NCI-H1092 treated with DMSO at 0.1 percent for 48 hours (cell line): ENCODE data around the gene NRXN3.

Source experiments
- DNase-seq: peaks from one replicate; lab custom pipeline; 2025; lab: John Stamatoyannopoulos, UW

The NRXN3 gene

DNA sequence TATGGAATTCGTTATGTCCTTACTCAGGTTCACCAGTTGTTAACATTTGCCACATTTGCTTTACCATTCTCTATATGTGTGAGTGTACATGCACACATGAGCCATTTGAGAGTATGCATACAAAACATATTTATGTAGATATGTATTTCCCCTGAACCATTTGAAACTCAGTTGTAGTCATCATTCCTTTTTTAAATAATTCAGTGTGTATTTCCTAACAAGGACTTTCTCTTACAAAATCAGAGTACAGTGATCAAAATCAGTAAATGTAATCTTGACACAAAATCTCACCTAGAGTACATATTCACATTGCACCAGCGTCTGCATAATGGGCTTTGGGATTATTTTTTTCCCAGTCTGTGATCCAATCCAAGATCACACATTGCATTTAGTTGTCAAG is 1656.2 kb downstream of the NRXN3 start:
- DNase-seq: no peak

DNA sequence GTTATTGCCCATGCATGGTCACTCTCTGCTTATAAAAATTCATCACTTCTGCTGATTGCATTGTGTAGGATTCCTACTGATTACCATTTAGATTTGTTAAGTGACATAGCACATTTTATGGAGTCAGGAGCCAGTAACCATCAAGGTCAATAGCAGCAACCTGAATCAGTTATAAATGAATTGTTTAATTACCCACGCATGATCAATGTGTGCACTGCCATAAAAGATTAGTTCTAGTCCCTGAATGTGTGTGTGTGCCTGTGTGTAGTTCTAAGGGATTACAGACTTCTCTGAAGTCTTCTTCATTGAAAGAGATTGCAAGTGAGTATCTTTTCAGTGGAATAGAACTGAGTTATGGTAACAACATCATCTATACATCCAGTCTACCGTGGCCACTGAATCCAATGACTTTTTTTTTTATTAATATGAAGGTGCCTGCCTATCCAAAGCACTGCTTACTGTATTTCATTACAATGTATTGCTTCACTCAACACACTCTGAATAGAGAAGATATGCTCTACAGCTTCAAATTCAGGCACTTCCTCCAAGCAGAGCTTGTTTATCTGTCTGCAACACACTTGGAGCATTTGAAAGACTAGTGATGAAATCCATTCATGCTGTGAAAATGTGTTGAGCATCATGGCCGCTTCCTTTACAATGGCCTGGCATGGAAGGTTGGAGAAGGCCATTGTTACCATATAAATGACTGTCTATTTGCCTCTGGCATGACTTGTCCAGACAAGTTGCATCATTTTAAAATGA is 1659.4 kb downstream of the NRXN3 start:
- no peak for DNase-seq

- DNase-seq: no peak
Observed at GRCh38 chr14:79831195-79831892, 1661.2 kb downstream of the NRXN3 start.

DNA sequence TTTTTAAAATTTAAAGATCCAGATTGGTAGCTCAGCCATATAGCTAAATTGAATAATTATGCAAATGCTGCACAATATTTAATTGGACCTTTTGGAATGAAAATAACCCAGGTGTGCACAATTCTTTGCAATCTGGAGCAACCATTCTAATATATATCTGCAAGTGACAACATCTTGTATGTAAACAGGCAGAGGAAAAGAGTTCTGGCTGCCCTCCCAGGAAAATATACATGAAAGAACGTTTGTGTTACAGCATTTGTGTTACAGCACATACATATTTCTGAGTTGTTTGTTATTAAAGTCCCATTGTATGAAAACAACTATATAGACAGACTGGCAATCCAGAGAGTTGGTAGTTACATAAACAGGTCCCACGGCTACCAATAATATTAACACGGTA is 1663.6 kb downstream of the NRXN3 start:
- no peak for DNase-seq

DNA sequence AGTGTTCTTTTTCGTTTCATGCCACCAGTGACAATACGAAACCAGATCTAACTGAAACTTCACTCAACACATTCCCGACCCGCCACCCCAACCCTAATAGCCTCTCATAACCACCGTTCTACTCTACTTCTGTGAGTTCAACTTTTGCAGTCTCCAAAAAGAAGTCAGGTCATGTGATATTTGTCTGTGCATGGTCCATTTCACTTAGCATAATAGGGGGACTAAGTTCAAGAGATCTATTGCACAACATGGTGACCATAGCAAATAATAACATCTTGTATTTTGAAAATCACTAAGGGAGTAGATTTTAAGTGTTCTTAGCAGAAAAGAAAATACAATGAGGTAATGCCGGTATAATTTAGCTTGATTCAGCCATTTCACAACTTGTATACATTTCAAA is 1664.7 kb downstream of the NRXN3 start:
- DNase-seq: no peak

DNA sequence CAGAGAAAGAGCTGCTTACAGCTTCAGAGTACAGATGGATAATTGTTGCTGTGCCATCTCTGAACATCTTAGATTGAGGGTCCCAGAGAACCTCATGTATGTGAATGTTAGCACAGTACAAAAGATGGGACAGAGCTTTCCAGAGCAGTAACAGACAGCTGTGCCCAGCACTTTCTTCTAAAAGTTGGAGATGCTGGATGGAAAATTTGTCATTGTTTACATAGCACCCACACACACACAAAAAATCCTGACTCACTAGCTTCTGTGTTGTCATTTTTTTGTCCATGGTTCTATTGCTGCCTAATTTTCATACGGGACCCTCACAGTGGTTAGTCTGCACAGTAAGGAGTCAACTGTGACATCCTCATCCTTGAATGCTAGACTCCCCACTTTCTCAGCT is 1666.4 kb downstream of the NRXN3 start:
- no peak for DNase-seq

DNA sequence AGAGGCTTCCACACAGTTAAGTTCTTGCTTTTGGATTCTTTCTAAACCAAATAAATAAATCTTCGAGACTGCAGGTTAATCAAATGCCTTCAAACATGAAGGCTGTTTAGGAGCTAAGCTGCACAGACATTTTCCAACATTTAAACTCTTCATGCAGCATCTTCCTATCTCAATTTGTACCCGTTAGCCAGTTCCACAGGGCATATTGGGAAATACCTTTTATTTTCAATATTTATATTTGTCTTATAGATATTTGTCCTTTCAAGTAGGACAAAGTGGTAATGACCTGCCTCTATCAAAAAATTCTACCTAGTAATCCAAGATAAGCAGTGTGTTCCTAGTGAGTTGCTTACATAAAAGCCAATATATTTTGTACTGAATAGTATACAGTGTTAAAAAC is 1667.5 kb downstream of the NRXN3 start:
- no peak for DNase-seq

- DNase-seq: no peak
Observed at GRCh38 chr14:79840103-79840502, 1669.9 kb downstream of the NRXN3 start.

DNA sequence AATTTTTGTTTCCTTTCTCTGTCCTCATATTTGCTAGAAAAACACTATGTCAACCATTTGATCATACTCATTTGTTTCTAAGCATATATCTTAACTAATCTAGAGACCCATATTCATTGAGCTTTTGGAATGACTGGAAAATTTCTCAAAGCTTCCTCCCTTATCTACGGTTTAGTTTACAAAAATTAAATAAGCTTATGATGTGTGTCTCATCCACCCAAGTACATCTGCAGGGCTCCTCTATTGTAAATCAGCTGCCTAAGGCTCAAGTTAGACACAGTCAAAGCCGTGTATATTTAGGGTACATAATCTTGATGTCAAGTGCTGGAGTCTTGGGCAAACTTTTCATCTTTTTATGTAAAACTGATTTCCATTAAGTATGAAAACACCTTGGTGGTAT is 1670.7 kb downstream of the NRXN3 start:
- DNase-seq: no peak

GRCh38 chr14:79841433-79841832 is 1671.3 kb downstream of the NRXN3 start:
- DNase-seq: no peak

DNA sequence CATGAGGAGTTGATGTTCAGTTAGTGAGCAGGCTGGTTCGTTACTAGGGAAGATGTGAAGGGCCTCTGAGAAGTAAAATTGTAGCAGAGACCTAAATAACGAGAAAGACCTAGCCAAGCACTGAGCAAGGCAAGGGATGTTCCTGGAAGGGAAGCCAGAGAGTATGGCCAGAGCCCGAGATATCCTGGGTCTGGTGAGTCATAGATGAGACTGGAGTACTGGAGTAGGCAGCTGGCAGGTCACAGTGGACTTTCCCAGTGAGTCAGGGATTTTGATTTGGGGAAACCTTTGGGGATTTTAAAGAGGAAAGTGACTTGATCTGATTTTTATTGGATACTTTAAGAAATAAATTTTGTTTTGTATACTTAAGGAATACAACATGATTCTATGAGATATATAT is 1672.1 kb downstream of the NRXN3 start:
- DNase-seq: no peak

- no peak for DNase-seq
Observed at GRCh38 chr14:79852950-79853744, 1683.0 kb downstream of the NRXN3 start.

GRCh38 chr14:79855789-79856188 is 1685.6 kb downstream of the NRXN3 start:
- DNase-seq: no peak

GRCh38 chr14:79856381-79856780 is 1686.2 kb downstream of the NRXN3 start:
- DNase-seq: no peak

DNA sequence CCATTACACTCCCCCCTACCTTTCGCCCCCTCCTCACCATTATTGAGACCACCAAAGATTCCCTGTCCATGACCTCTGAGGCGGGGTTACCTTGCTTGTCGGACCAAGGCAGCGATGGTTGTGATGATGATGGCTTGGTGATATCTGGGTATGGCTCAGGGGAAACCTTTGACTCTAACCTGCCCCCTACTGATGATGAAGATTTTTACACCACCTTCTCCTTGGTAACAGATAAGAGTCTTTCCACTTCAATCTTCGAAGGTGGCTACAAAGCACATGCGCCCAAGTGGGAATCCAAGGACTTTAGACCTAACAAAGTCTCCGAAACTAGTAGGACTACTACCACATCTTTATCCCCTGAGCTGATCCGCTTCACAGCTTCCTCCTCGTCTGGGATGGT is 1690.9 kb downstream of the NRXN3 start:
- DNase-seq: no peak

DNA sequence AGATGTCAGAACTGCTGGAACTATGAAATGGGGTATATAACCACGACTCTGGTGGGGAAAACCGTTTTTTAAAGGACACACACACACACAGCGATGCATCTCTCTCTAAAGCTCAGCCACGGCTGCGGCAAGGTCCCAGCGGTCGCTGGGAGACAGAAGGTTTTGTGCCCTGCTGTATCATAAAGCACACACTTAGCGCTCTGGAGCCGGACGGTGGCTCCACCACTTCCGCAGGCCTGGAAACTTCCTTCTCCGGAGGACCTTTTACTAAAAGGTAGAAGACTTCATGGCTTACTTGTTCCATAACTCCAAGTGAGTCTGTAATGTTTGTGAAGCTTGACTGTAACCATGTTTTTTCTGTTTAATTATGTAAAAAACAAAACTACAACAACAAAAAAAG is 1691.9 kb downstream of the NRXN3 start:
- DNase-seq: no peak

DNA sequence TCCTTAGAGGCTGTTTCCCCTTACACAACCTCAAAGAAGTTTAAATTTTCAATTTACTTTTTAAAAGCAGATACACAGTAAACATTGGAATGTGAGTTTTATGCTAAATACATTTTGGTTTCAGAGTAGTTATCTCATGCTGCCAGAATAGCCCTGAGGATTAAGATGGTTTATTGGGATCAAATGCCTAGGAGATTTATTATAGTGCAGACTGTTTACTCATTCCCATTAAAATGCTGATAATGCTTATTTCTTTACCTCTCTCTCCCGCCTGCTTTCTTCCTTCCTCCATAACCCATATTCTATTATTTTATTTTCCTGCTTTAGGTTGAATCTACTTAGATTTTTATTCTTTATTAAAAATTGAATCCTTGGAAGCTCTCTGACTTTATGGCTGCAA is 1701.0 kb downstream of the NRXN3 start:
- no peak for DNase-seq

- DNase-seq: no peak
Observed at GRCh38 chr14:79878229-79878628, 1708.1 kb downstream of the NRXN3 start.

- no peak for DNase-seq
Observed at GRCh38 chr14:79878785-79879184, 1708.6 kb downstream of the NRXN3 start.

GRCh38 chr14:79881299-79881698 is 1711.1 kb downstream of the NRXN3 start:
- DNase-seq: no peak

DNA sequence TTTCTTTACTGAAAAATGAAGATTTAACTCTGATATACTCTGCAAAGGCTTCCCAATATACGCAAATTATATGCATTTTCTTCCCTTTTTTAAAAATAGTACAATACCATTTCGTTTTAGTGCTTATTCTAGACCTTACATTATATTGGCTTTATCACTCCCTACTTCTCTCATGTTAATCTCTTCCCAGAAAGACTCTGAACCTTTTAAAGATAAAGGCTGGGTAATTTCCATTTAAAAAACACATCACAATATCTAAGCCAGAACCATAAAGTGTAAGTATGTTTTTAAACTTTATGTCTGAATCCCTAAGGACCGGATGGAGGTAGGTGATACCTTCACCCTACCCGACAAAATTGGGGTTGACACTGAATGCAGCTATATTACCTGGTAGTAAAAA is 1720.4 kb downstream of the NRXN3 start:
- DNase-seq: no peak

DNA sequence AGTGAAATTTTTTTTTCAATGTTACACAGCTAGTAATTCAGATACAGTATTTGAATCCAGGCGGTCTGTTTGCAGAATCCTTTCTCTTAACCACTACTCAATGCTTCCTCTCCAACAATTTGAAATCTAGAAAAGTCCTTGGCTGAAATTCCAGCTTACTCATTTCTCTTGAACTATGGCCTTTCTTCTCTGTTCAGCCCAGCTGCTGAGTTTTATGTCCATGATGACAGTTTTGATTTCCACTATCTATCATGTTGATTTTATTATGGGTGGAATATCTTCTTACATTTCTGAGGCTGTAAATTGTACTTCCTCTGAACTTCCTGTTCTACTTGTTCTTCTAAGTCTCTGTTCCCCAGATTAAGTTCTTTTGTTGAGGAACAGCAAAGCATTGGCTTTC is 1725.8 kb downstream of the NRXN3 start:
- DNase-seq: no peak

DNA sequence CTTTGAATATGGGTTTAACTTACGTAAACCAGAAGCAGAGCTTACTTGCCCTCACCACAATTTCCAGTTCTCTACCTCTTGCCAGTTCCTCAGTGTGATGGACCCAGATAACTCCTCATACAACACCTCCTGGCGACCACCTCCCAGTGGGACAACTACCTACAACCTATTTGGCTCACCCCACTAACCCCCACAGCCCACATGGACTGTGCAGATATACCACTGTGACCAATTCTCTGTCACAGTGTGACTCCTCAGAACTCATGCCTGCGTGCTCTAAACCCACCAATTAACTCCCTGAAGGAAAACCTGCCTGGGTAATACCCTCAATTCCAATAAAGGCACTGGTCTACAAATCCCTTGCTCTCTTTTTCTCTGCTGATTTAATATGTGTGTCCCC is 1729.4 kb downstream of the NRXN3 start:
- DNase-seq: no peak
